Erythroblast (primary cell): Measurements from ENCODE around the gene MYH9.

Experiments used
- GATA1 ChIP-seq: IDR thresholded peaks from 2 replicates; pipeline ENCODE4 v1.6.1; 2011; ENCODE audit warnings: low read depth, mild to moderate bottlenecking, control low read depth, low read length, moderate library complexity
- POLR2A ChIP-seq: IDR thresholded peaks from 2 replicates; pipeline ENCODE4 v1.6.1; 2011; ENCODE audit warnings: mild to moderate bottlenecking, low read length

DNA sequence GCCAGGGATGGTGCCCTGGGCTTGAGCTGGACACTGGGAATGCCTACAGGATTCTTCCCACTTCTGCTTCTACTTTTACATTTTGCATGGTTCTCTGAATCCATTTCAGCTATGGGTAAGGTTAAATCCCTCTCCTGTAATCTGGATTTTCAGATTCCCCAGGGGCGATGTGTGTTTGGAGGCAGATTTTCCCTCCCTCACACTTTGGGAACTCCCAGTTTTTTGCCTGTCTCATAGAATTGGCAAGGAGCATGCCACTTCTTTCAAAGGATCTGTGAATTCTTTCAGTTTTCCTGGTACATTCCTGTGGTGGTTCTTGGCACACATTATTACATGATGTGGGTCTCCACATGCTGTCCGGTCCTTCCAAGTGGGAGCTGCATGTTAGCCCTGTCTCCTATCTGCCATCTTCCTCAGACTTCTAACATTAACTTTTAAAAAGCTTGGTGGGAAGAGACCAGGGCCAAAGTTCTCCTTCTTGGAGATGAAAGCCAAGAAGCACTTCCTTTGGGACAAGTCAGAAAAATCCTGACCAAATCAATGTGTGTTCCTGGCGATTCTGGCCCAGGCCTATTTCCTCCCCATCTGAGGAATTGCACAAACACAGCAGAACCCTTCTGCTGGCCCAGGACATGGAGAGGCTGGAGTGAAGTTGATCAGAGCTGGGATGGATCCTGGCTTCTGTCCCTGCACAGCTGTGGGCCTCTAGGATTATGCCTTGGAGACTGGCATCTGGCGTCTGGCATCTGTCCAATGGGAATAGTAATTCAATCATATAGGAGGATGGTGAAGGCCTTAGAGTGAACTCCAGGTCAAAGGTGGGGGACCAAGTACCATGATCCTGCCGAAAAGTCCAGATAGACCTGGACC is 143.0 kb downstream of the MYH9 start:
- TF ChIP-seq POLR2A (no peak), GATA1 (no peak)
